ENCODE results near the gene CCDC188. TPM values are rescaled to one million over a fixed set of nuclear protein-coding genes. Genes with fewer than 3 reads are reported as not detected.

Gene CCDC188
- polyA plus RNA-seq, 1 donor: 1.8 TPM

GRCh38 chr22:20184501-20185165, 33.8 kb upstream of the CCDC188 start:
- no peak for DNase-seq

GRCh38 chr22:20183823-20184222, 33.0 kb upstream of the CCDC188 start:
- no peak for DNase-seq

- no peak for DNase-seq
Observed at GRCh38 chr22:20183101-20183500, 32.2 kb upstream of the CCDC188 start.

GRCh38 chr22:20182365-20182764, 31.5 kb upstream of the CCDC188 start:
- DNase-seq: no peak

GRCh38 chr22:20181884-20182236, 31.0 kb upstream of the CCDC188 start:
- no peak for DNase-seq

GRCh38 chr22:20181194-20181883, 30.5 kb upstream of the CCDC188 start:
- DNase-seq: no peak

- DNase-seq: no peak
Observed at GRCh38 chr22:20180640-20181039, 29.8 kb upstream of the CCDC188 start.

- no peak for DNase-seq
Observed at GRCh38 chr22:20180245-20180630, 29.4 kb upstream of the CCDC188 start.

GRCh38 chr22:20179455-20180244, 28.8 kb upstream of the CCDC188 start:
- DNase-seq: no peak

- no peak for DNase-seq
Observed at GRCh38 chr22:20178915-20179227, 28.0 kb upstream of the CCDC188 start.

- no peak for DNase-seq
Observed at GRCh38 chr22:20178075-20178914, 27.4 kb upstream of the CCDC188 start.

- no peak for DNase-seq
Observed at GRCh38 chr22:20177217-20177911, 26.5 kb upstream of the CCDC188 start.

- no peak for DNase-seq
Observed at GRCh38 chr22:20176421-20177085, 25.7 kb upstream of the CCDC188 start.

GRCh38 chr22:20175597-20175900, 24.7 kb upstream of the CCDC188 start:
- DNase-seq: no peak

GRCh38 chr22:20174785-20175596, 24.1 kb upstream of the CCDC188 start:
- no peak for DNase-seq

GRCh38 chr22:20173772-20174171, 22.9 kb upstream of the CCDC188 start:
- DNase-seq: no peak

- DNase-seq: no peak
Observed at GRCh38 chr22:20173246-20173645, 22.4 kb upstream of the CCDC188 start.

- no peak for DNase-seq
Observed at GRCh38 chr22:20172141-20172613, 21.3 kb upstream of the CCDC188 start.

GRCh38 chr22:20171288-20172140, 20.7 kb upstream of the CCDC188 start:
- DNase-seq: no peak

- no peak for DNase-seq
Observed at GRCh38 chr22:20170170-20170569, 19.3 kb upstream of the CCDC188 start.
